Measurements from ENCODE around the gene DGKG. TPM values are rescaled to one million over a fixed set of nuclear protein-coding genes. Genes with fewer than 3 reads are reported as not detected.

DGKG gene
- total RNA-seq, 1 donor, result 2.5 TPM

- TF ChIP-seq CTCF (IDR thresholded peaks at IDR 0.05; ENCODE audit: extremely low read depth, low read depth, low read length), result no peak
- DNase-seq (ENCODE audit: insufficient read length, low spot score, missing footprints), result no peak
- no peak overlapping the region for H3K4me3 ChIP-seq (ENCODE audit: insufficient read depth, low read length)
- H3K9me3 ChIP-seq (ENCODE audit: low read depth, low read length), result no peaks in the 10 kb centered on the region
- no peaks in the 10 kb centered on the region for H3K36me3 ChIP-seq (ENCODE audit: insufficient read depth, low read length)
- no peaks in the 10 kb centered on the region for H4K20me1 ChIP-seq (ENCODE audit: insufficient read depth, low read length)
- no peaks in the 10 kb centered on the region for H3K4me1 ChIP-seq (ENCODE audit: insufficient read depth, low read length)
- H3K27me3 ChIP-seq (ENCODE audit: insufficient read depth, low read length), result peaks cover 5% of the 10 kb centered on the region
- no peaks in the 10 kb centered on the region for H3K79me2 ChIP-seq (ENCODE audit: insufficient read depth, low read length)
- H2AFZ ChIP-seq (ENCODE audit: low read length), result no peak overlapping the region
- H3K4me2 ChIP-seq (ENCODE audit: insufficient read depth, low read length), result no peak overlapping the region
- H3K27ac ChIP-seq (ENCODE audit: low read depth, low read length), result no peak overlapping the region
Measured at GRCh38 chr3:186401556-186401955, 39.5 kb upstream of the DGKG start.

DNA sequence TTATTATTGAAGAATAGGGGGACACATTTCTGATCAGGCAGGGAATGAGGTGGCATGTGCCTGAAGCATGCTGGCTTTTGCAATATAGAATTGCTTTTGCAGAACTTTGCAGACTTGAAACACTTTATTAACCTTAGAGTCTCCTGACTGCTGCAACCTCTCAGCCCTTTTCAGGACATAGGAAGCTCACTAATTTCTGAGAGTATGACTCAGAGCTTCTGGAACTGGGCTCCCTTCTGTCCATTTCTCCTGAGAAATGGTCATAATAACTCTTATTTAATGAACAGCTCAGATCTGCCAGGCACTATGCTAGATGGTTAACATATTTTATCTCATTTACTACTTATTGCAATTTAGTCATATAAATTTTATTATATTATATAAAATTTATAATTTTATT is 38.6 kb upstream of the DGKG start:
- no peak overlapping the region for H2AFZ ChIP-seq (ENCODE audit: low read length)
- no peak for TF ChIP-seq CTCF (IDR thresholded peaks at IDR 0.05; ENCODE audit: extremely low read depth, low read depth, low read length)
- H3K9me3 ChIP-seq (ENCODE audit: low read depth, low read length), result no peaks in the 10 kb centered on the region
- H4K20me1 ChIP-seq (ENCODE audit: insufficient read depth, low read length), result no peaks in the 10 kb centered on the region
- no peak overlapping the region for H3K4me3 ChIP-seq (ENCODE audit: insufficient read depth, low read length)
- H3K4me1 ChIP-seq (ENCODE audit: insufficient read depth, low read length), result no peaks in the 10 kb centered on the region
- DNase-seq (ENCODE audit: insufficient read length, low spot score, missing footprints), result no peak
- H3K27ac ChIP-seq (ENCODE audit: low read depth, low read length), result no peak overlapping the region
- H3K4me2 ChIP-seq (ENCODE audit: insufficient read depth, low read length), result no peak overlapping the region
- peaks cover 5% of the 10 kb centered on the region for H3K27me3 ChIP-seq (ENCODE audit: insufficient read depth, low read length)
- H3K36me3 ChIP-seq (ENCODE audit: insufficient read depth, low read length), result no peaks in the 10 kb centered on the region
- H3K79me2 ChIP-seq (ENCODE audit: insufficient read depth, low read length), result no peaks in the 10 kb centered on the region

- no peaks in the 10 kb centered on the region for H3K36me3 ChIP-seq (ENCODE audit: insufficient read depth, low read length)
- no peaks in the 10 kb centered on the region for H3K79me2 ChIP-seq (ENCODE audit: insufficient read depth, low read length)
- H4K20me1 ChIP-seq (ENCODE audit: insufficient read depth, low read length), result no peaks in the 10 kb centered on the region
- H3K9me3 ChIP-seq (ENCODE audit: low read depth, low read length), result no peaks in the 10 kb centered on the region
- H3K27me3 ChIP-seq (ENCODE audit: insufficient read depth, low read length), result peaks cover 5% of the 10 kb centered on the region
- no peak overlapping the region for H2AFZ ChIP-seq (ENCODE audit: low read length)
- DNase-seq (ENCODE audit: insufficient read length, low spot score, missing footprints), result no peak
- H3K4me2 ChIP-seq (ENCODE audit: insufficient read depth, low read length), result no peak overlapping the region
- TF ChIP-seq CTCF (IDR thresholded peaks at IDR 0.05; ENCODE audit: extremely low read depth, low read depth, low read length), result no peak
- no peak overlapping the region for H3K4me3 ChIP-seq (ENCODE audit: insufficient read depth, low read length)
- H3K4me1 ChIP-seq (ENCODE audit: insufficient read depth, low read length), result no peaks in the 10 kb centered on the region
- H3K27ac ChIP-seq (ENCODE audit: low read depth, low read length), result no peak overlapping the region
Measured at GRCh38 chr3:186400026-186400425, 38.0 kb upstream of the DGKG start.

GRCh38 chr3:186394566-186395217 is 32.7 kb upstream of the DGKG start:
- H3K27ac ChIP-seq (ENCODE audit: low read depth, low read length), result no peak overlapping the region
- no peak overlapping the region for H2AFZ ChIP-seq (ENCODE audit: low read length)
- H3K4me2 ChIP-seq (ENCODE audit: insufficient read depth, low read length), result no peak overlapping the region
- no peak overlapping the region for H3K4me3 ChIP-seq (ENCODE audit: insufficient read depth, low read length)
- no peaks in the 10 kb centered on the region for H3K36me3 ChIP-seq (ENCODE audit: insufficient read depth, low read length)
- no peak for DNase-seq (ENCODE audit: insufficient read length, low spot score, missing footprints)
- no peaks in the 10 kb centered on the region for H3K4me1 ChIP-seq (ENCODE audit: insufficient read depth, low read length)
- H3K79me2 ChIP-seq (ENCODE audit: insufficient read depth, low read length), result no peaks in the 10 kb centered on the region
- H3K27me3 ChIP-seq (ENCODE audit: insufficient read depth, low read length), result peaks cover 4% of the 10 kb centered on the region
- no peak for TF ChIP-seq CTCF (IDR thresholded peaks at IDR 0.05; ENCODE audit: extremely low read depth, low read depth, low read length)
- H3K9me3 ChIP-seq (ENCODE audit: low read depth, low read length), result no peaks in the 10 kb centered on the region
- no peaks in the 10 kb centered on the region for H4K20me1 ChIP-seq (ENCODE audit: insufficient read depth, low read length)

Measured in osteoblast (primary cell).